GM18511 (cell line): ENCODE results near the gene PTPN5.
A peak's percentile ranks its signal among the peaks of the same experiment; 100 is the strongest.

Source experiments
- ATAC-seq: cut with Tn5 transposase; IDR thresholded peaks from one replicate; pipeline ENCODE4 v1.9.1; 2021; ENCODE audit warnings: mild to moderate bottlenecking, moderate library complexity; ENCODE audit not compliant: unreplicated experiment

PTPN5 gene

GRCh38 chr11:18713646-18714442, 77.8 kb downstream of the PTPN5 start:
- no peak for ATAC-seq

- ATAC-seq, result peak; percentile 45
Measured at GRCh38 chr11:18710545-18710944, 81.1 kb downstream of the PTPN5 start.

GRCh38 chr11:18709414-18709813, 82.2 kb downstream of the PTPN5 start:
- no peak for ATAC-seq

GRCh38 chr11:18707811-18708340, 83.7 kb downstream of the PTPN5 start:
- ATAC-seq, result no peak

- peak; percentile 64 for ATAC-seq
Measured at GRCh38 chr11:18706330-18707243, 85.0 kb downstream of the PTPN5 start.

- ATAC-seq, result no peak
Measured at GRCh38 chr11:18705651-18706281, 85.8 kb downstream of the PTPN5 start.

- no peak for ATAC-seq
Measured at GRCh38 chr11:18704698-18705097, 86.9 kb downstream of the PTPN5 start.

GRCh38 chr11:18704045-18704645, 87.5 kb downstream of the PTPN5 start:
- no peak for ATAC-seq

GRCh38 chr11:18703001-18703763, 88.4 kb downstream of the PTPN5 start:
- no peak for ATAC-seq

GRCh38 chr11:18701614-18702216, 89.9 kb downstream of the PTPN5 start:
- no peak for ATAC-seq

- ATAC-seq, result no peak
Measured at GRCh38 chr11:18700872-18701271, 90.7 kb downstream of the PTPN5 start.

GRCh38 chr11:18700375-18700774, 91.2 kb downstream of the PTPN5 start:
- ATAC-seq, result no peak

- no peak for ATAC-seq
Measured at GRCh38 chr11:18699848-18700261, 91.7 kb downstream of the PTPN5 start.

- no peak for ATAC-seq
Measured at GRCh38 chr11:18699269-18699596, 92.4 kb downstream of the PTPN5 start.

- peak; percentile 96 for ATAC-seq
Measured at GRCh38 chr11:18698341-18699268, 93.0 kb downstream of the PTPN5 start, which contains the start of gene TMEM86A. TSS of gene TMEM86A (plus strand) at chr11:18698779. CDS start at chr11:18698887, 108 bp downstream.

GRCh38 chr11:18697576-18697975, 94.0 kb downstream of the PTPN5 start:
- no peak for ATAC-seq

GRCh38 chr11:18696638-18697225, 94.9 kb downstream of the PTPN5 start:
- no peak for ATAC-seq
